AG10803 (cell line): ENCODE measurements around the gene CELF5.

Experiments
- DNase-seq: peaks from one replicate; pipeline ENCODE4 v3.0.0; 2010; ENCODE audit warnings: low read depth
- H3K4me3 ChIP-seq: 2 replicates; pipeline ENCODE4 v1.5.1; 2011; ENCODE audit warnings: mild to moderate bottlenecking, low read length, control low read depth
- CTCF ChIP-seq: conservative IDR thresholded peaks from 2 replicates; pipeline ENCODE4 v1.5.1; 2011; ENCODE audit warnings: mild to moderate bottlenecking, low read length, control low read depth, inconsistent platforms

CELF5 gene

GRCh38 chr19:3207461-3208242 lies 16.8 kb upstream of the CELF5 start:
- no peak for DNase-seq
- no peak for TF ChIP-seq CTCF
- no peak overlapping the region for H3K4me3 ChIP-seq

- no peak for TF ChIP-seq CTCF
- no peak for DNase-seq
- no peak overlapping the region for H3K4me3 ChIP-seq
These were observed 15.9 kb upstream of the CELF5 start for GRCh38 chr19:3208317-3209207.

- no peak overlapping the region for H3K4me3 ChIP-seq
- no peak for DNase-seq
- TF ChIP-seq CTCF = peak; percentile 67
These were observed 14.0 kb upstream of the CELF5 start for GRCh38 chr19:3210347-3211017.

GRCh38 chr19:3211191-3211590 lies 13.3 kb upstream of the CELF5 start:
- H3K4me3 ChIP-seq = no peak overlapping the region
- no peak for TF ChIP-seq CTCF
- no peak for DNase-seq

GRCh38 chr19:3213159-3213558 lies 11.3 kb upstream of the CELF5 start:
- no peak overlapping the region for H3K4me3 ChIP-seq
- no peak for DNase-seq
- TF ChIP-seq CTCF = no peak

GRCh38 chr19:3216874-3217273 lies 7.6 kb upstream of the CELF5 start:
- TF ChIP-seq CTCF = no peak
- H3K4me3 ChIP-seq = no peak overlapping the region
- no peak for DNase-seq
